Panc1 (cell line): Measurements from ENCODE around the gene FRYL. TPM values are rescaled to one million over a fixed set of nuclear protein-coding genes. Genes with fewer than 3 reads are reported as not detected.
"Not testable (repeated sequence)": the region's sequence is repeated elsewhere in the genome, so short reads cannot be mapped to it uniquely, and the experiment has no call there.

ENCODE experiments used
- ATAC-seq: fragments of 200-7000 bp; cut with Tn5 transposase; 2 replicates; pipeline ENCODE4 v1.9.1; 2020; ENCODE audit warnings: mild to moderate bottlenecking, moderate library complexity
- BruUV-seq: library from RNA; stranded (reverse); fragments of 400-500 nt; replicated peaks from 2 replicates; lab custom pipeline; 2021; lab: Mats Ljungman, UMichigan
- CTCF ChIA-PET: fragments of 300-600 bp; sonication (Branson Sonifier 250); formaldehyde crosslinking; loops from one replicate; lab custom pipeline; 2022; ENCODE audit warnings: antibody characterized with exemption; lab: Charles Lee
- POLR2A ChIA-PET: fragments of 300-600 bp; sonication (Branson Sonifier 250); formaldehyde crosslinking; loops from one replicate; lab custom pipeline; 2022; ENCODE audit warnings: antibody characterized with exemption; lab: Charles Lee
- DNase-seq: peaks from one replicate; pipeline ENCODE4 v3.0.0-alpha.2; 2010; ENCODE audit warnings: low read depth, low spot score
- H3K27ac ChIP-seq: 2 replicates; pipeline ENCODE4 v1.5.1; 2011; ENCODE audit warnings: mild to moderate bottlenecking, low read length, inconsistent platforms
- H3K27me3 ChIP-seq: fragments of 200-500 bp; sonication (Bioruptor generic); 2 replicates; pipeline ENCODE4 v1.6.0; 2014; ENCODE audit warnings: low read length, inconsistent platforms; ENCODE audit not compliant: control insufficient read depth, insufficient read depth
- H3K36me3 ChIP-seq: fragments of 200-500 bp; sonication (Bioruptor generic); 2 replicates; pipeline ENCODE4 v1.5.1; 2014; ENCODE audit warnings: inconsistent platforms, mild to moderate bottlenecking, low read length, moderate library complexity; ENCODE audit not compliant: control insufficient read depth, insufficient read depth
- H3K4me1 ChIP-seq: 2 replicates; pipeline ENCODE4 v1.5.1; 2011; ENCODE audit warnings: inconsistent platforms, mild to moderate bottlenecking, low read length, moderate library complexity; ENCODE audit not compliant: control insufficient read depth, insufficient read depth
- H3K4me3 ChIP-seq, 2 experiments: 2 replicates each; pipeline ENCODE4 v1.5.1; 2011 to 2012; ENCODE audit warnings: low read depth in 2 of 2, low read length in 2 of 2, mild to moderate bottlenecking in 2 of 2, inconsistent platforms in 1 of 2, moderate library complexity in 1 of 2
- H3K9me3 ChIP-seq: fragments of 200-500 bp; sonication (Bioruptor generic); 2 replicates; pipeline ENCODE4 v1.5.1; 2014; ENCODE audit warnings: low read depth, mild to moderate bottlenecking, inconsistent platforms, low read length, moderate library complexity; ENCODE audit not compliant: control insufficient read depth, insufficient read depth
- POLR2AphosphoS5 ChIP-seq: IDR thresholded peaks from 2 replicates; pipeline ENCODE4 v1.6.1; 2012; ENCODE audit warnings: mild to moderate bottlenecking, low read depth, low read length, moderate library complexity
- SIN3A ChIP-seq: IDR thresholded peaks from 2 replicates; pipeline ENCODE4 v1.6.1; 2012; ENCODE audit warnings: low read depth, mild to moderate bottlenecking, low read length, moderate library complexity, borderline replicate concordance; ENCODE audit not compliant: insufficient read depth
- TCF7L2 ChIP-seq: IDR thresholded peaks from 2 replicates; pipeline ENCODE4 v1.6.1; 2011; ENCODE audit warnings: mild to moderate bottlenecking, low read depth, low read length, inconsistent platforms
- in situ Hi-C: cut with HindIII; loops from 2 replicates; pipeline ENCODE4 v1.10.0; 2016; ENCODE audit warnings: low sequenced_read_pairs, low pct_unique_long_range_greater_than_20kb
- intact Hi-C: fragments of 100-400 bp; cut with micrococcal nuclease; formaldehyde crosslinking; loops from one replicate; pipeline ENCODE4 v1.10.0; 2022; ENCODE audit not compliant: unreplicated experiment
- total RNA-seq: library from RNA; stranded (reverse); gene quantifications from one replicate; pipeline ENCODE4 v1.2.1, GENCODE V29; 2021; ENCODE audit not compliant: unreplicated experiment
- TF ChIP-seq, protein P1 (sequence below), 2 experiments: IDR thresholded peaks; 2 replicates each; pipeline ENCODE4 v1.6.1; 2011 to 2012; ENCODE audit warnings: low read depth in 2 of 2, control low read depth in 1 of 2, low read length in 1 of 2, mild to moderate bottlenecking in 1 of 2, moderate library complexity in 1 of 2; ENCODE audit not compliant: insufficient read depth in 1 of 2
- TF ChIP-seq, protein P2 (sequence below): fragments of 450-650 bp; IDR thresholded peaks from 2 replicates; pipeline ENCODE4 v1.5.1; 2017; ENCODE audit warnings: mild to moderate bottlenecking

FRYL gene
- total RNA-seq, 1 experiment from 2014 or later: 47.5 TPM

DNA sequence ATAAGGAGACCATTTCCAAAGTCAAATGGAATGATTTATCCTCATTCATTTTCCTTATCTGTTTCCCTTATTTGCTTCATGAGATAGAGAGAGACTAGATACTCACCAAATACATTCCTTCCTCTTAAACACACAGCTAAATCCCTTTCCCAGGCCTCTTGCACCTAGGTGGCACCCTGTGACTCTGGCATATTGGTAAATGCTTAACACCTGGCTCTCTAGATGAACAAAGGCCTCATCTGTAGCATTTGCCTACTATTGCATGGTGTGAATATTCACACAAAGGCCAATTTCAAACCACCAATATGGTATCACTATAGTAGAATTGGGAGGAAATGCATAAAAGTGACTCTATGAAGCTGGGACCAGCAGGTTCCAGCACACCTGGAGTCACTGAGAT is 319.1 kb downstream of the FRYL start:
- no peaks in the 10 kb centered on the region for H3K4me1 ChIP-seq
- ChIA-PET POLR2A (no interaction called here), CTCF (no interaction called here)
- no peaks in the 10 kb centered on the region for H3K9me3 ChIP-seq
- no peak for ATAC-seq
- no TSS peak for BruUV-seq
- in situ Hi-C loops (no loop called here), intact Hi-C loops (no loop called here)
- no peak overlapping the region for H3K4me3 ChIP-seq
- no peak overlapping the region for H3K27ac ChIP-seq
- TF ChIP-seq, protein P1, sequence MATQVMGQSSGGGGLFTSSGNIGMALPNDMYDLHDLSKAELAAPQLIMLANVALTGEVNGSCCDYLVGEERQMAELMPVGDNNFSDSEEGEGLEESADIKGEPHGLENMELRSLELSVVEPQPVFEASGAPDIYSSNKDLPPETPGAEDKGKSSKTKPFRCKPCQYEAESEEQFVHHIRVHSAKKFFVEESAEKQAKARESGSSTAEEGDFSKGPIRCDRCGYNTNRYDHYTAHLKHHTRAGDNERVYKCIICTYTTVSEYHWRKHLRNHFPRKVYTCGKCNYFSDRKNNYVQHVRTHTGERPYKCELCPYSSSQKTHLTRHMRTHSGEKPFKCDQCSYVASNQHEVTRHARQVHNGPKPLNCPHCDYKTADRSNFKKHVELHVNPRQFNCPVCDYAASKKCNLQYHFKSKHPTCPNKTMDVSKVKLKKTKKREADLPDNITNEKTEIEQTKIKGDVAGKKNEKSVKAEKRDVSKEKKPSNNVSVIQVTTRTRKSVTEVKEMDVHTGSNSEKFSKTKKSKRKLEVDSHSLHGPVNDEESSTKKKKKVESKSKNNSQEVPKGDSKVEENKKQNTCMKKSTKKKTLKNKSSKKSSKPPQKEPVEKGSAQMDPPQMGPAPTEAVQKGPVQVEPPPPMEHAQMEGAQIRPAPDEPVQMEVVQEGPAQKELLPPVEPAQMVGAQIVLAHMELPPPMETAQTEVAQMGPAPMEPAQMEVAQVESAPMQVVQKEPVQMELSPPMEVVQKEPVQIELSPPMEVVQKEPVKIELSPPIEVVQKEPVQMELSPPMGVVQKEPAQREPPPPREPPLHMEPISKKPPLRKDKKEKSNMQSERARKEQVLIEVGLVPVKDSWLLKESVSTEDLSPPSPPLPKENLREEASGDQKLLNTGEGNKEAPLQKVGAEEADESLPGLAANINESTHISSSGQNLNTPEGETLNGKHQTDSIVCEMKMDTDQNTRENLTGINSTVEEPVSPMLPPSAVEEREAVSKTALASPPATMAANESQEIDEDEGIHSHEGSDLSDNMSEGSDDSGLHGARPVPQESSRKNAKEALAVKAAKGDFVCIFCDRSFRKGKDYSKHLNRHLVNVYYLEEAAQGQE (IDR thresholded peaks at IDR 0.05; ENCODE audit: insufficient read depth in 1 of 2, low read depth in 2 of 2, low read length in 1 of 2): no peak
- no peak for TF ChIP-seq POLR2AphosphoS5
- TF ChIP-seq, protein P2, sequence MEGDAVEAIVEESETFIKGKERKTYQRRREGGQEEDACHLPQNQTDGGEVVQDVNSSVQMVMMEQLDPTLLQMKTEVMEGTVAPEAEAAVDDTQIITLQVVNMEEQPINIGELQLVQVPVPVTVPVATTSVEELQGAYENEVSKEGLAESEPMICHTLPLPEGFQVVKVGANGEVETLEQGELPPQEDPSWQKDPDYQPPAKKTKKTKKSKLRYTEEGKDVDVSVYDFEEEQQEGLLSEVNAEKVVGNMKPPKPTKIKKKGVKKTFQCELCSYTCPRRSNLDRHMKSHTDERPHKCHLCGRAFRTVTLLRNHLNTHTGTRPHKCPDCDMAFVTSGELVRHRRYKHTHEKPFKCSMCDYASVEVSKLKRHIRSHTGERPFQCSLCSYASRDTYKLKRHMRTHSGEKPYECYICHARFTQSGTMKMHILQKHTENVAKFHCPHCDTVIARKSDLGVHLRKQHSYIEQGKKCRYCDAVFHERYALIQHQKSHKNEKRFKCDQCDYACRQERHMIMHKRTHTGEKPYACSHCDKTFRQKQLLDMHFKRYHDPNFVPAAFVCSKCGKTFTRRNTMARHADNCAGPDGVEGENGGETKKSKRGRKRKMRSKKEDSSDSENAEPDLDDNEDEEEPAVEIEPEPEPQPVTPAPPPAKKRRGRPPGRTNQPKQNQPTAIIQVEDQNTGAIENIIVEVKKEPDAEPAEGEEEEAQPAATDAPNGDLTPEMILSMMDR: no peak
- no peak for TF ChIP-seq TCF7L2
- no peak for TF ChIP-seq SIN3A
- no peak for DNase-seq
- H3K36me3 ChIP-seq: no peaks in the 10 kb centered on the region
- no peaks in the 10 kb centered on the region for H3K27me3 ChIP-seq

DNA sequence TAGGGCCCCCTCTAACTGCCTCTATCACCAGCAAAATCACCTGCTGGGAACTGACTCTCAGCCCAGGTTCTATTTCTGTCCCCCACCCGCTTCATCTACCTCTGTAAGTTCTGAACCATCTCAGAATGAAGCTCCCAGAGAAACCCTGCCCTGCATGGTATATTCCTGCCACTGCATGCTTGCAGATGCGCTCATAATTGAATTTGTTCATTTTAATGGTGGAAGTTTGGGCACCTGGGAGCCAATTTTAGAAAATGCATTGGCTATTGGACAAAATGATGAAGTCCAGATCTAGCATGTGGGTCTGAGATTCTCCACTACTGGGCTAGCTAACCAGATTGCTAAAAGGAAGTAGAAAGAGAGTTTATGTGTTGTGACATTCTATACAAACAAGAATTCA is 325.5 kb downstream of the FRYL start:
- no peak overlapping the region for H3K4me3 ChIP-seq
- H3K36me3 ChIP-seq: no peaks in the 10 kb centered on the region
- ChIA-PET CTCF (no interaction called here), POLR2A (interaction anchor here (0.6 kb wide), 1 partner anchor 552 kb away, joined by 3 read pairs; no protein-coding TSS in a partner anchor)
- TF ChIP-seq SIN3A (no peak), POLR2AphosphoS5 (no peak), TCF7L2 (no peak)
- TF ChIP-seq, protein P1 (IDR thresholded peaks at IDR 0.05; ENCODE audit: insufficient read depth in 1 of 2, low read depth in 2 of 2, low read length in 1 of 2): no peak
- TF ChIP-seq, protein P2: no peak
- H3K9me3 ChIP-seq: no peaks in the 10 kb centered on the region
- no TSS peak for BruUV-seq
- in situ Hi-C loops (no loop called here), intact Hi-C loops (no loop called here)
- H3K27ac ChIP-seq: no peak overlapping the region
- H3K4me1 ChIP-seq: no peaks in the 10 kb centered on the region
- ATAC-seq (no peak), DNase-seq (no peak)
- no peaks in the 10 kb centered on the region for H3K27me3 ChIP-seq

DNA sequence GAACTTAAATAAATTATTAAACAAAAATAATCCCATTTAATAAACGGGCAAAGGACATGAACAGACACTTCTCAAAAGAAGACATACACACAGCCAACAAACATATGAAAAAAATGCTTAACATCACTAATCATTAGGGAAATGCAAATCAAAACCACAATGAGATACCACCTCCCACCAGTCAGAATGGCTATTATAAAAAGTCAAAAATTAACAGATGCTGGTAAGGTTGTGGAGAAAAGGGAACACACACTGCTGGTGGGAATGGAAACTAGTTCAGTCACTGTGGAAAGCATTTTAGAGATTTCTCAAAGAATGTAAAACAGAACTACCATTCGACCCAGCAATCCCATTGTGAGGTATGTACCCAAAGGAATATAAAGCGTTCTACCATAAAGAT is 328.4 kb downstream of the FRYL start:
- H3K27ac ChIP-seq, ATAC-seq, H3K9me3 ChIP-seq, in situ Hi-C loops, H3K36me3 ChIP-seq, H3K4me1 ChIP-seq, CTCF ChIA-PET, DNase-seq, POLR2A ChIA-PET, BruUV-seq, H3K27me3 ChIP-seq, intact Hi-C loops, H3K4me3 ChIP-seq: not testable (repeated sequence)
